GM23338 (cell line): ENCODE data around the gene COL4A1. TPM values are rescaled to one million over a fixed set of nuclear protein-coding genes. Genes with fewer than 3 reads are reported as not detected.

ENCODE experiments used
- ATAC-seq: fragments of 200-7000 bp; cut with Tn5 transposase; 3 replicates; pipeline ENCODE4 v1.9.1; 2020
- DNase-seq: peaks from one replicate; pipeline ENCODE4 v3.0.0-alpha.2; 2015; ENCODE audit warnings: low spot score
- H2AFZ ChIP-seq: fragments of 200-600 bp; sonication (generic); 2 replicates; pipeline ENCODE4 v1.8.0; 2016; ENCODE audit warnings: antibody characterized with exemption, mild to moderate bottlenecking, moderate library complexity
- H3F3A ChIP-seq: fragments of 200-600 bp; sonication (generic); replicated peaks from 2 replicates; pipeline ENCODE4 v1.8.0; 2017; ENCODE audit warnings: antibody characterized with exemption, mixed run types, low read depth
- H3K27ac ChIP-seq: fragments of 200-600 bp; sonication (generic); 2 replicates; pipeline ENCODE4 v1.6.1; 2016; ENCODE audit warnings: low read depth
- H3K27me3 ChIP-seq: fragments of 200-600 bp; sonication (generic); 2 replicates; pipeline ENCODE4 v1.8.0; 2016; ENCODE audit warnings: mild to moderate bottlenecking, mixed run types, moderate library complexity; ENCODE audit not compliant: insufficient read depth
- H3K36me3 ChIP-seq: fragments of 200-600 bp; sonication (generic); 2 replicates; pipeline ENCODE4 v1.8.0; 2016; ENCODE audit warnings: mild to moderate bottlenecking; ENCODE audit not compliant: insufficient read depth
- H3K4me1 ChIP-seq: fragments of 200-600 bp; sonication (generic); 2 replicates; pipeline ENCODE4 v1.8.0; 2016; ENCODE audit warnings: mild to moderate bottlenecking, moderate library complexity; ENCODE audit not compliant: insufficient read depth
- H3K4me2 ChIP-seq: fragments of 200-600 bp; sonication (generic); 2 replicates; pipeline ENCODE4 v1.7.1; 2017; ENCODE audit warnings: mixed run types
- H3K4me3 ChIP-seq: fragments of 200-600 bp; sonication (generic); 2 replicates; pipeline ENCODE4 v1.6.1; 2016; ENCODE audit warnings: mixed run types
- H3K79me2 ChIP-seq: fragments of 200-600 bp; sonication (generic); replicated peaks from 2 replicates; pipeline ENCODE4 v1.8.0; 2017; ENCODE audit warnings: mild to moderate bottlenecking; ENCODE audit not compliant: insufficient read depth
- H3K9me2 ChIP-seq: fragments of 200-600 bp; sonication (generic); 2 replicates; pipeline ENCODE4 v1.8.0; 2017; ENCODE audit not compliant: insufficient read depth
- H4K20me1 ChIP-seq: fragments of 200-600 bp; sonication (generic); replicated peaks from 2 replicates; pipeline ENCODE4 v1.8.0; 2017; ENCODE audit warnings: mild to moderate bottlenecking; ENCODE audit not compliant: insufficient read depth
- H3K27ac Mint-ChIP-seq: 2 replicates; pipeline ENCODE4 v1.8.0; 2020; ENCODE audit warnings: inconsistent platforms, mild to moderate bottlenecking, moderate library complexity, mixed read lengths
- H3K27me3 Mint-ChIP-seq: 3 replicates; pipeline ENCODE4 v1.8.0; 2022; ENCODE audit warnings: low read depth, mild to moderate bottlenecking, moderate library complexity, mixed read lengths, inconsistent platforms; ENCODE audit not compliant: insufficient read depth, poor library complexity
- H3K36me3 Mint-ChIP-seq: 3 replicates; pipeline ENCODE4 v1.8.0; 2021; ENCODE audit warnings: low read depth, mild to moderate bottlenecking, inconsistent platforms, moderate library complexity, mixed read lengths
- H3K4me1 Mint-ChIP-seq: 3 replicates; pipeline ENCODE4 v1.8.0; 2020; ENCODE audit warnings: mild to moderate bottlenecking, inconsistent platforms, mixed read lengths
- H3K4me3 Mint-ChIP-seq: 3 replicates; pipeline ENCODE4 v1.8.0; 2021; ENCODE audit warnings: moderate library complexity, mild to moderate bottlenecking, inconsistent platforms, mixed read lengths
- H3K9me3 Mint-ChIP-seq: 3 replicates; pipeline ENCODE4 v1.8.0; 2020; ENCODE audit warnings: moderate library complexity, mild to moderate bottlenecking, inconsistent platforms, mixed read lengths
- EZH2 ChIP-seq: fragments of 200-600 bp; sonication (generic); IDR thresholded peaks from one replicate; pipeline ENCODE4 v1.8.0; 2017; ENCODE audit warnings: antibody characterized with exemption, mild to moderate bottlenecking, low read depth; ENCODE audit not compliant: unreplicated experiment
- EZH2phosphoT487 ChIP-seq: fragments of 200-600 bp; sonication (generic); IDR thresholded peaks from one replicate; pipeline ENCODE4 v1.8.1; 2018; ENCODE audit warnings: antibody characterized with exemption; ENCODE audit not compliant: unreplicated experiment
- REST ChIP-seq: IDR thresholded peaks from one replicate; pipeline ENCODE4 v1.6.1; 2018; ENCODE audit warnings: antibody characterized with exemption; ENCODE audit not compliant: unreplicated experiment
- STAT1 ChIP-seq: IDR thresholded peaks from one replicate; pipeline ENCODE4 v1.6.1; 2016; ENCODE audit warnings: antibody characterized with exemption; ENCODE audit not compliant: unreplicated experiment
- ZNF114 ChIP-seq: fragments of 250-450 bp; sonication (Bioruptor Pico); IDR thresholded peaks from 2 replicates; pipeline ENCODE4 v1.5.0; 2020; ENCODE audit warnings: mild to moderate bottlenecking, moderate library complexity
- polyA plus RNA-seq: library from polyadenylated mRNA; unstranded; fragments of >200 nt; fragmentation: Nextera tagmentation; extraction: Ambion mirVana; gene quantifications from 2 replicates; pipeline ENCODE4 v1.2.1, GENCODE V29; 2016
- total RNA-seq: library from RNA; depleted of rRNA; stranded (reverse); fragments of >200 nt; shearing (Covaris generic); gene quantifications from 2 replicates; pipeline ENCODE4 v1.2.3, GENCODE V29; 2014
- TF ChIP-seq, protein P1 (sequence below), 2 experiments: fragments of 200-600 bp in 1 of 2; sonication (generic) in 1 of 2; conservative IDR thresholded peaks; 2 replicates each; pipeline versions ENCODE4 v1.5.1 to v1.6.1; 2016 to 2017; ENCODE audit warnings: antibody characterized with exemption in 2 of 2, low read depth in 2 of 2, mild to moderate bottlenecking in 2 of 2, moderate library complexity in 1 of 2

COL4A1 gene
- total and polyA plus RNA-seq, 2 experiments from 2014 or later: 39.1 to 110 TPM

- Mint-ChIP-seq H3K27ac (peak overlapping the region; percentile 1; the same call in 1 of the 2 replicates), H3K36me3 (no peaks in the 10 kb centered on the region), H3K27me3 (peaks cover 8% of the 10 kb centered on the region), H3K4me3 (no peak overlapping the region), H3K9me3 (no peaks in the 10 kb centered on the region), H3K4me1 (peaks cover 43% of the 10 kb centered on the region)
- H3K4me3 ChIP-seq: no peak overlapping the region
- peaks cover 22% of the 10 kb centered on the region for H3K79me2 ChIP-seq
- no peak for DNase-seq
- no peak overlapping the region for H2AFZ ChIP-seq
- H3K9me2 ChIP-seq: no peaks in the 10 kb centered on the region
- H3K36me3 ChIP-seq: no peaks in the 10 kb centered on the region
- no peak overlapping the region for H3K27ac ChIP-seq
- TF ChIP-seq, protein P1, sequence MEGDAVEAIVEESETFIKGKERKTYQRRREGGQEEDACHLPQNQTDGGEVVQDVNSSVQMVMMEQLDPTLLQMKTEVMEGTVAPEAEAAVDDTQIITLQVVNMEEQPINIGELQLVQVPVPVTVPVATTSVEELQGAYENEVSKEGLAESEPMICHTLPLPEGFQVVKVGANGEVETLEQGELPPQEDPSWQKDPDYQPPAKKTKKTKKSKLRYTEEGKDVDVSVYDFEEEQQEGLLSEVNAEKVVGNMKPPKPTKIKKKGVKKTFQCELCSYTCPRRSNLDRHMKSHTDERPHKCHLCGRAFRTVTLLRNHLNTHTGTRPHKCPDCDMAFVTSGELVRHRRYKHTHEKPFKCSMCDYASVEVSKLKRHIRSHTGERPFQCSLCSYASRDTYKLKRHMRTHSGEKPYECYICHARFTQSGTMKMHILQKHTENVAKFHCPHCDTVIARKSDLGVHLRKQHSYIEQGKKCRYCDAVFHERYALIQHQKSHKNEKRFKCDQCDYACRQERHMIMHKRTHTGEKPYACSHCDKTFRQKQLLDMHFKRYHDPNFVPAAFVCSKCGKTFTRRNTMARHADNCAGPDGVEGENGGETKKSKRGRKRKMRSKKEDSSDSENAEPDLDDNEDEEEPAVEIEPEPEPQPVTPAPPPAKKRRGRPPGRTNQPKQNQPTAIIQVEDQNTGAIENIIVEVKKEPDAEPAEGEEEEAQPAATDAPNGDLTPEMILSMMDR (conservative IDR thresholded peaks at IDR 0.05; ENCODE audit: low read depth in 2 of 2): no peak
- TF ChIP-seq EZH2: no peak
- no peak for TF ChIP-seq EZH2phosphoT487
- peaks cover 3% of the 10 kb centered on the region for H4K20me1 ChIP-seq
- ATAC-seq: no peak
- H3F3A ChIP-seq: no peaks in the 10 kb centered on the region
- no peak overlapping the region for H3K4me2 ChIP-seq
- peaks cover 28% of the 10 kb centered on the region for H3K4me1 ChIP-seq
- no peaks in the 10 kb centered on the region for H3K27me3 ChIP-seq
Observed at GRCh38 chr13:110351636-110352420, 44.9 kb upstream of the COL4A1 start.

DNA sequence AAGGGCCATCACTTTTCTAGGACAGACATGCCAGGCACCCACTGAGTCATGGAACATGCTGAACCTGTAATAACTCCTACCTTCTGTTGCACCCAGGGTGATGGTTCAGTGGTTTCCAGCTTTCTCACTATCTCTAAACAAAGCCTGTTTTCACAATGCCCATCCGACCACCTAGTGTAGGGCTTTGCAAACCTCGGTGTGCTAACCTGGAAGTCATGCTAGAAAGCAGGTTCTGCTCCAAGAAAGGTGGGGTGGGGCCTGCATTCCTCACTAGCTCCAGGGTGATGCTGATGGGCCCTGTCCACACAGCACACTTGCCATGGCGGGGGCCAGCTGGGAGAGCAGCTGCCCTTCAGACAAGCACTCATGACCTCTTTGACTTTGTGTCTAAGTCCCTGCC lies 43.6 kb upstream of the COL4A1 start:
- Histone ChIP-seq H3K9me2 (no peaks in the 10 kb centered on the region), H3K4me2 (no peak overlapping the region), H3K79me2 (peaks cover 22% of the 10 kb centered on the region), H3F3A (no peaks in the 10 kb centered on the region), H3K4me1 (peaks cover 23% of the 10 kb centered on the region), H3K4me3 (no peak overlapping the region), H3K27me3 (no peaks in the 10 kb centered on the region), H3K36me3 (no peaks in the 10 kb centered on the region), H2AFZ (no peak overlapping the region), H3K27ac (no peak overlapping the region), H4K20me1 (peaks cover 3% of the 10 kb centered on the region)
- no peak for ATAC-seq
- Mint-ChIP-seq H3K36me3 (no peaks in the 10 kb centered on the region), H3K4me3 (no peak overlapping the region), H3K4me1 (peaks cover 35% of the 10 kb centered on the region), H3K27me3 (peaks cover 6% of the 10 kb centered on the region), H3K9me3 (no peaks in the 10 kb centered on the region), H3K27ac (0 out of 2 replicates have a peak overlapping the region, but pooled peaks have one; percentile 12)
- no peak for DNase-seq
- TF ChIP-seq REST (no peak), ZNF114 (no peak), STAT1 (no peak), EZH2phosphoT487 (no peak)
